ENCODE results near the gene KCNE1. TPM values are rescaled to one million over a fixed set of nuclear protein-coding genes. Genes with fewer than 3 reads are reported as not detected.
"Not testable (repeated sequence)": the region's sequence is repeated elsewhere in the genome, so short reads cannot be mapped to it uniquely, and the experiment has no call there.

KCNE1 gene
- total and polyA plus RNA-seq, 2 experiments from 2014 or later: 0.48 to 1.1 TPM

DNA sequence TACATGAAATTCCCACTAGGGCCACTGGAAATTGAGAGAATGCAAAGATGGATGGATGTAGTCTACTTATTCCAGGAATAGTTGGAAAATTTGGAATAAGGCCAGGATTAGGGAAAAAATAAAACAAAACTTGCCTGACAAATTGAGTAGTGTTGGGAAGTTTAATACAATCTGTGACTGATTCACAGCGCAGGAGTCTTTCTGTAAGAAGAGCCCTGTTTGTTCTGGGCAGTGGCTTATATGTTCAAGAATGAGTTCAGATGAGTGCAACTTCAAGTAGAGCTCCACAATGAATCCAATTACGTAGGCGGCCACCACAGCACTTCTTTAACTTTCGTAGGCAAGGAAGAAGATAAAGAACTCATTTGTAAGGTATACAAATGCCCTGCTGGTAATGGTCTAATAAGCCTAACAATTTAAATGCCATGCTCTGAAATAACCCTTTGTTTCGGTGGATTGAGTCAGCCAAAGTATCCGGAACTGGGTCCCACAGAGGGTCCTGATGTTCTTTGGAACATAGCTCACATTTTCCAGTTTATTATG lies 47.1 kb upstream of the KCNE1 start:
- H2AFZ ChIP-seq: no peak overlapping the region
- no peak overlapping the region for H3K27ac ChIP-seq
- no peak for DNase-seq (ENCODE audit: low spot score)
- TF ChIP-seq EZH2 (IDR thresholded peaks at IDR 0.05; ENCODE audit: borderline replicate concordance): no peak
- TF ChIP-seq, protein P1, sequence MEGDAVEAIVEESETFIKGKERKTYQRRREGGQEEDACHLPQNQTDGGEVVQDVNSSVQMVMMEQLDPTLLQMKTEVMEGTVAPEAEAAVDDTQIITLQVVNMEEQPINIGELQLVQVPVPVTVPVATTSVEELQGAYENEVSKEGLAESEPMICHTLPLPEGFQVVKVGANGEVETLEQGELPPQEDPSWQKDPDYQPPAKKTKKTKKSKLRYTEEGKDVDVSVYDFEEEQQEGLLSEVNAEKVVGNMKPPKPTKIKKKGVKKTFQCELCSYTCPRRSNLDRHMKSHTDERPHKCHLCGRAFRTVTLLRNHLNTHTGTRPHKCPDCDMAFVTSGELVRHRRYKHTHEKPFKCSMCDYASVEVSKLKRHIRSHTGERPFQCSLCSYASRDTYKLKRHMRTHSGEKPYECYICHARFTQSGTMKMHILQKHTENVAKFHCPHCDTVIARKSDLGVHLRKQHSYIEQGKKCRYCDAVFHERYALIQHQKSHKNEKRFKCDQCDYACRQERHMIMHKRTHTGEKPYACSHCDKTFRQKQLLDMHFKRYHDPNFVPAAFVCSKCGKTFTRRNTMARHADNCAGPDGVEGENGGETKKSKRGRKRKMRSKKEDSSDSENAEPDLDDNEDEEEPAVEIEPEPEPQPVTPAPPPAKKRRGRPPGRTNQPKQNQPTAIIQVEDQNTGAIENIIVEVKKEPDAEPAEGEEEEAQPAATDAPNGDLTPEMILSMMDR (IDR thresholded peaks at IDR 0.05; ENCODE audit: poor library complexity): no peak
- TF ChIP-seq EZH2phosphoT487 (IDR thresholded peaks at IDR 0.05; ENCODE audit: low read depth, severe bottlenecking, unreplicated experiment): no peak
- H3K4me1 ChIP-seq (ENCODE audit: insufficient read depth): no peaks in the 10 kb centered on the region
- H3K9me2 ChIP-seq (replicated peaks; ENCODE audit: insufficient read depth): no peaks in the 10 kb centered on the region
- H3K36me3 ChIP-seq (replicated peaks; ENCODE audit: insufficient read depth, low read depth): no peaks in the 10 kb centered on the region
- H3K4me2 ChIP-seq: no peak overlapping the region
- H3K9me3 ChIP-seq (ENCODE audit: low read depth): no peaks in the 10 kb centered on the region
- H3K27me3 ChIP-seq: no peaks in the 10 kb centered on the region
- WGBS (ENCODE audit: low lambda C conversion rate, missing lambda C conversion rate): 91% methylated on average over 6 of the region's 6 CpGs
- no peak overlapping the region for H3K4me3 ChIP-seq
- H4K20me1 ChIP-seq (ENCODE audit: insufficient read depth, poor library complexity, severe bottlenecking): no peaks in the 10 kb centered on the region
- H3K79me2 ChIP-seq: no peaks in the 10 kb centered on the region

DNA sequence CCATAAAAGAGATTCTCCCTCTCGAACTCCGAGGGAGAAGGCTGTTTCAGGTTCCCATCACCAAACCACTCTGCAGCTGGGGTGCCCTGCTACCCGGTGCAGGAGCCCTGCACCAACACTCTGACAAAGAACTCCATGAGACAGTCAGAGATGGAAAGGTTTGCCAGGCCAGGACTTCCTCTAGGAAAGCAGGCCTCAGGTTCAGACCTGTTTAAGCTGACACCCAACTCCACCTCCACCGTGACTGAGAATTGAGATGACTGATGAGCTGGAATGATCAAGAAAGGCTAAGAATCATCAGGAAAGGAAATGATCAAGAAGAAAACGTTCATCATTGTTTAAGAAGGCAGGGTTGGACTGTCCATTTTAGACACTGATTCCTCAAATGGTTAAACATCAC lies 46.2 kb upstream of the KCNE1 start:
- no peaks in the 10 kb centered on the region for H3K9me3 ChIP-seq (ENCODE audit: low read depth)
- DNase-seq (ENCODE audit: low spot score): no peak
- H3K4me1 ChIP-seq (ENCODE audit: insufficient read depth): no peaks in the 10 kb centered on the region
- H4K20me1 ChIP-seq (ENCODE audit: insufficient read depth, poor library complexity, severe bottlenecking): no peaks in the 10 kb centered on the region
- no peaks in the 10 kb centered on the region for H3K36me3 ChIP-seq (replicated peaks; ENCODE audit: insufficient read depth, low read depth)
- no peak overlapping the region for H3K4me3 ChIP-seq
- TF ChIP-seq EZH2 (IDR thresholded peaks at IDR 0.05; ENCODE audit: borderline replicate concordance) (no peak), EZH2phosphoT487 (IDR thresholded peaks at IDR 0.05; ENCODE audit: low read depth, severe bottlenecking, unreplicated experiment) (no peak)
- TF ChIP-seq, protein P1 (IDR thresholded peaks at IDR 0.05; ENCODE audit: poor library complexity): no peak
- H3K79me2 ChIP-seq: no peaks in the 10 kb centered on the region
- no peaks in the 10 kb centered on the region for H3K27me3 ChIP-seq
- no peaks in the 10 kb centered on the region for H3K9me2 ChIP-seq (replicated peaks; ENCODE audit: insufficient read depth)
- no peak overlapping the region for H3K4me2 ChIP-seq
- H2AFZ ChIP-seq: no peak overlapping the region
- no peak overlapping the region for H3K27ac ChIP-seq
- WGBS (ENCODE audit: low lambda C conversion rate, missing lambda C conversion rate): 84% methylated on average over 5 of the region's 5 CpGs

DNA sequence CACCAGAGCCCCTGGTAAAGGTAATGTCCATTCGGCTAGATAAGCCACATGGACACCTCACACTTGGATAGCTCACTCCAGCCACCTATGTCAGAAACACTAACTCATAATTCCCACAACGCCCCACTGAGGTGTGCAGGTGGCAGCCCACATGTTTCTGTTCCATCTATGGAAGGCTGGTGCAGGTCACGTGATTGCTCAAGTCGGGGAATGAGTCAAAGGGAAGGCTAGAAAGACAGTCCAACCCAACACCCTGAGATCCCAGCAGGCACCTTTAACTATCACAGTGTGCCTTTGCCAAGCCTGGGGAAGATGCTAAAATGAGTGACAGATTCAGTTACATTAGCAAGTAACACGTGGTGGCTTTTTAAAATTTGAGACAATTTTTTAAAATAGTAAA lies 45.3 kb upstream of the KCNE1 start:
- Histone ChIP-seq H3K4me3 (no peak overlapping the region), H3K9me3 (ENCODE audit: low read depth) (no peaks in the 10 kb centered on the region), H2AFZ (no peak overlapping the region), H3K9me2 (replicated peaks; ENCODE audit: insufficient read depth) (no peaks in the 10 kb centered on the region), H3K36me3 (replicated peaks; ENCODE audit: insufficient read depth, low read depth) (no peaks in the 10 kb centered on the region), H3K4me2 (no peak overlapping the region), H3K27ac (no peak overlapping the region), H3K4me1 (ENCODE audit: insufficient read depth) (peaks cover 6% of the 10 kb centered on the region), H3K27me3 (no peaks in the 10 kb centered on the region), H3K79me2 (no peaks in the 10 kb centered on the region), H4K20me1 (ENCODE audit: insufficient read depth, poor library complexity, severe bottlenecking) (no peaks in the 10 kb centered on the region)
- no peak for DNase-seq (ENCODE audit: low spot score)
- 90% methylated on average over 5 of the region's 5 CpGs for whole genome bisulfite sequencing (ENCODE audit: low lambda C conversion rate, missing lambda C conversion rate)
- TF ChIP-seq EZH2 (IDR thresholded peaks at IDR 0.05; ENCODE audit: borderline replicate concordance): no peak
- no peak for TF ChIP-seq EZH2phosphoT487 (IDR thresholded peaks at IDR 0.05; ENCODE audit: low read depth, severe bottlenecking, unreplicated experiment)
- TF ChIP-seq, protein P1 (IDR thresholded peaks at IDR 0.05; ENCODE audit: poor library complexity): no peak

DNA sequence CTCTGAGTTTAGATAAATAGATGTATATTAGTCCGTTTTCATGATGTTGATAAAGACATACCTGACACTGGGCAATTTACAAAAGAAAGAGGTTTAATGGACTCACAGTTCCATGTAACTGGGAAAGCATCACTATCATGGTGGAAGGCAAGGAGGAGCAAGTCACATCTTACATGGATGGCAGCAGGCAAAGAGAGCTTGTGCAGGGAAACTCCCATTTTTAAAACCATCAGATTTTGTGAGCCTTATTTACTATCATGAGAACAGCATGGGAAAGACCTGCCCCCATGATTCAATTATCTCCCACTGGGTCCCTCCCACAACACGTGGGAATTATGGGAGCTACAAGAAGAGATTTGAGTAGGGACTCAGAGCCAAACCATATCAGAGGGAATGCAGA lies 42.7 kb upstream of the KCNE1 start:
- not testable (repeated sequence) for H3K4me3 ChIP-seq; H2AFZ ChIP-seq; H3K4me1 ChIP-seq (ENCODE audit: insufficient read depth); H3K4me2 ChIP-seq; H3K36me3 ChIP-seq (replicated peaks; ENCODE audit: insufficient read depth, low read depth); H3K9me3 ChIP-seq (ENCODE audit: low read depth); DNase-seq (ENCODE audit: low spot score); H4K20me1 ChIP-seq (ENCODE audit: insufficient read depth, poor library complexity, severe bottlenecking); H3K27ac ChIP-seq; H3K79me2 ChIP-seq; H3K9me2 ChIP-seq (replicated peaks; ENCODE audit: insufficient read depth); H3K27me3 ChIP-seq
- WGBS (ENCODE audit: low lambda C conversion rate, missing lambda C conversion rate): 90% methylated on average over 2 of the region's 2 CpGs

All from hepatocyte (in vitro differentiated cells).